Common myeloid progenitor, CD34-positive (primary cell): ENCODE data around the gene DDX59.
"Not testable (repeated sequence)": the region's sequence is repeated elsewhere in the genome, so short reads cannot be mapped to it uniquely, and the experiment has no call there.

ENCODE experiments used
- CTCF ChIA-PET: fragments of 350-600 bp; sonication (Branson Sonifier 250); formaldehyde crosslinking; loops from one replicate; lab custom pipeline; 2021; ENCODE audit warnings: antibody characterized with exemption; lab: Charles Lee
- POLR2A ChIA-PET: fragments of 350-600 bp; sonication (Branson Sonifier 250); formaldehyde crosslinking; loops from one replicate; lab custom pipeline; 2021; ENCODE audit warnings: antibody characterized with exemption; lab: Charles Lee
- DNase-seq, 3 donors: peaks; one replicate each; pipeline versions ENCODE4 v3.0.0 to v3.0.0-alpha.2; 2013
- H3K27ac ChIP-seq, 2 experiments: 1 replicate in 1 of 2; 2 replicates in 1 of 2; pipeline ENCODE4 v1.7.0; 2013; ENCODE audit warnings: inconsistent platforms in 2 of 2, low read length in 2 of 2, mild to moderate bottlenecking in 2 of 2, low read depth in 1 of 2, moderate library complexity in 1 of 2; ENCODE audit not compliant: severe bottlenecking in 2 of 2, insufficient read depth in 1 of 2, poor library complexity in 1 of 2
- H3K27me3 ChIP-seq, 5 experiments: replicated peaks in 2 of 5; 1 replicate in 3 of 5; 2 replicates in 2 of 5; pipeline versions ENCODE4 v1.6.1 to v1.7.0; 2013; ENCODE audit warnings: low read length in 4 of 5, mild to moderate bottlenecking in 2 of 5, moderate library complexity in 2 of 5, inconsistent platforms in 1 of 5; ENCODE audit not compliant: insufficient read depth in 5 of 5, control insufficient read depth in 4 of 5
- H3K36me3 ChIP-seq, 4 experiments: 1 replicate in 2 of 4; 2 replicates in 2 of 4; pipeline versions ENCODE4 v1.6.1 to v1.7.0; 2013; ENCODE audit warnings: low read length in 3 of 4, control low read depth in 1 of 4, mild to moderate bottlenecking in 1 of 4; ENCODE audit not compliant: control insufficient read depth in 4 of 4, insufficient read depth in 4 of 4
- H3K4me1 ChIP-seq, 4 experiments: 1 replicate in 3 of 4; 2 replicates in 1 of 4; pipeline versions ENCODE4 v1.6.1 to v1.7.1; 2013; ENCODE audit warnings: low read length in 3 of 4, mild to moderate bottlenecking in 3 of 4, control low read depth in 1 of 4, inconsistent platforms in 1 of 4, moderate library complexity in 1 of 4; ENCODE audit not compliant: control insufficient read depth in 4 of 4, insufficient read depth in 4 of 4; ENCODE audit errors: control extremely low read depth in 1 of 4
- H3K4me3 ChIP-seq, 7 experiments: 1 replicate in 4 of 7; 2 replicates in 3 of 7; pipeline versions ENCODE4 v1.5.1 to v1.7.0; 2013; ENCODE audit warnings: mild to moderate bottlenecking in 7 of 7, low read length in 6 of 7, moderate library complexity in 6 of 7, inconsistent platforms in 2 of 7, low read depth in 2 of 7, control low read depth in 1 of 7; ENCODE audit not compliant: insufficient read depth in 4 of 7, control insufficient read depth in 1 of 7; ENCODE audit errors: extremely low read depth in 1 of 7
- H3K9me3 ChIP-seq, 5 experiments: 1 replicate in 4 of 5; 2 replicates in 1 of 5; pipeline versions ENCODE4 v1.6.1 to v1.7.1; 2013; ENCODE audit warnings: low read length in 4 of 5, mild to moderate bottlenecking in 2 of 5, inconsistent platforms in 1 of 5, low read depth in 1 of 5, moderate library complexity in 1 of 5; ENCODE audit not compliant: control insufficient read depth in 4 of 5, insufficient read depth in 2 of 5; ENCODE audit errors: control extremely low read depth in 1 of 5
- WGBS: methylation state at CpG from one replicate; pipeline ENCODE4 v1.1.5; 2013; ENCODE audit not compliant: insufficient coverage; 5-methylcytosine and 5-hydroxymethylcytosine counted together

DDX59 gene

GRCh38 chr1:200636681-200637080 lies 33.0 kb downstream of the DDX59 start:
- no peak for DNase-seq
- no peak overlapping the region for H3K4me3 ChIP-seq
- CTCF ChIA-PET = interaction anchor here (0.8 to 2.2 kb wide), 3 partner anchors 9 to 33 kb away, joined by 3 to 7 read pairs (median 7); partner anchors contain the start of gene DDX59
- no peaks in the 10 kb centered on the region for H3K36me3 ChIP-seq
- H3K9me3 ChIP-seq = no peaks in the 10 kb centered on the region
- no peaks in the 10 kb centered on the region for H3K27me3 ChIP-seq
- no peak overlapping the region for H3K27ac ChIP-seq
- 83% methylated on average over 1 of the region's 2 CpGs for WGBS
- H3K4me1 ChIP-seq = peaks cover 4 to 15% (median 11%) of the 10 kb centered on the region in 4 experiments
- POLR2A ChIA-PET = no interaction called here

GRCh38 chr1:200634261-200635122 lies 35.2 kb downstream of the DDX59 start:
- no peak for DNase-seq
- CTCF ChIA-PET = interaction anchor here (1.4 to 2.0 kb wide), 5 partner anchors 10 to 173 kb away, joined by 4 to 9 read pairs (median 6); no protein-coding TSS in a partner anchor
- Histone ChIP-seq H3K36me3 (no peaks in the 10 kb centered on the region), H3K27me3 (no peaks in the 10 kb centered on the region), H3K27ac (no peak overlapping the region), H3K9me3 (no peaks in the 10 kb centered on the region), H3K4me3 (no peak overlapping the region), H3K4me1 (peaks cover 0 to under 1% (median 0%) of the 10 kb centered on the region in 4 experiments)
- WGBS = no CpG with 5 or more reads among the region's 2 CpGs
- POLR2A ChIA-PET = interaction anchor here (0.7 kb wide), 1 partner anchor 77 kb away, joined by 4 read pairs; no protein-coding TSS in a partner anchor

DNA sequence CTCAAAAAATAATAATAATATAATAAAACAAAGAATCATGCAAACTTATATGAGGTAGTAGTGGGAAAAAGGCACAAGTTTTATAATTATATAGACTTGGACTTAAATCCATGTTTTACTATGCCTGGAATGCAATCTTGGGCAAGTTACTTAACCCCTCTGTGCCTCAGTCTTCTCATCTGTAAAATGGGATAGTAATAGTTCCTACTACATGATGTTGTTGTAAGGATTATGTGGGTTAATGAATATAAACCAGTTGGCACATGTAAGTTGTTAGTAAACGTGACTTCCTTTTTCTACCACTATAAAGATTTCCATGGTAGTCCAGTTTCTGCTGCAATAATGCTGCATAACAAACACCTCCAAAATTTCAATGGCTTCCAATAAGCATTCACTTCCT lies 38.3 kb downstream of the DDX59 start:
- Histone ChIP-seq H3K27ac (no peak overlapping the region), H3K36me3 (no peaks in the 10 kb centered on the region), H3K27me3 (no peaks in the 10 kb centered on the region), H3K9me3 (no peaks in the 10 kb centered on the region), H3K4me3 (no peak overlapping the region), H3K4me1 (no peaks in the 10 kb centered on the region)
- no CpG with 5 or more reads among the region's 1 CpG for WGBS
- ChIA-PET CTCF (no interaction called here), POLR2A (no interaction called here)
- no peak for DNase-seq

- H3K27ac ChIP-seq, CTCF ChIA-PET, H3K27me3 ChIP-seq, H3K4me1 ChIP-seq, DNase-seq, H3K36me3 ChIP-seq, POLR2A ChIA-PET, H3K9me3 ChIP-seq, H3K4me3 ChIP-seq: not testable (repeated sequence)
- 99% methylated on average over 7 of the region's 8 CpGs for WGBS
Measured at GRCh38 chr1:200630515-200630899, 39.2 kb downstream of the DDX59 start.

GRCh38 chr1:200629876-200630514 lies 39.7 kb downstream of the DDX59 start:
- Histone ChIP-seq H3K27ac (no peak overlapping the region), H3K9me3 (no peaks in the 10 kb centered on the region), H3K4me3 (no peak overlapping the region), H3K27me3 (no peaks in the 10 kb centered on the region), H3K4me1 (no peaks in the 10 kb centered on the region), H3K36me3 (no peaks in the 10 kb centered on the region)
- CTCF ChIA-PET = interaction anchor here (1.3 kb wide), 1 partner anchor 40 kb away, joined by 3 read pairs; the partner anchor contains the start of gene DDX59
- WGBS = 97% methylated on average over 6 of the region's 9 CpGs
- POLR2A ChIA-PET = interaction anchor here (0.6 kb wide), 1 partner anchor 145 kb away, joined by 4 read pairs; no protein-coding TSS in a partner anchor
- no peak for DNase-seq

- Histone ChIP-seq H3K36me3 (no peaks in the 10 kb centered on the region), H3K4me1 (peaks cover 0 to 3% (median 0%) of the 10 kb centered on the region in 4 experiments), H3K9me3 (no peaks in the 10 kb centered on the region), H3K27me3 (no peaks in the 10 kb centered on the region), H3K4me3 (no peak overlapping the region), H3K27ac (no peak overlapping the region)
- CTCF ChIA-PET = interaction anchor here (0.8 to 2.6 kb wide), 4 partner anchors 11 to 175 kb away, joined by 3 to 6 read pairs (median 4); no protein-coding TSS in a partner anchor
- peak in 1 of 3 donors; percentile 8 for DNase-seq
- POLR2A ChIA-PET = no interaction called here
- 95% methylated on average over 7 of the region's 7 CpGs for WGBS
Measured at GRCh38 chr1:200628223-200628881, 41.4 kb downstream of the DDX59 start.
